Measurements from ENCODE around the gene P3H3.

The P3H3 gene

DNA sequence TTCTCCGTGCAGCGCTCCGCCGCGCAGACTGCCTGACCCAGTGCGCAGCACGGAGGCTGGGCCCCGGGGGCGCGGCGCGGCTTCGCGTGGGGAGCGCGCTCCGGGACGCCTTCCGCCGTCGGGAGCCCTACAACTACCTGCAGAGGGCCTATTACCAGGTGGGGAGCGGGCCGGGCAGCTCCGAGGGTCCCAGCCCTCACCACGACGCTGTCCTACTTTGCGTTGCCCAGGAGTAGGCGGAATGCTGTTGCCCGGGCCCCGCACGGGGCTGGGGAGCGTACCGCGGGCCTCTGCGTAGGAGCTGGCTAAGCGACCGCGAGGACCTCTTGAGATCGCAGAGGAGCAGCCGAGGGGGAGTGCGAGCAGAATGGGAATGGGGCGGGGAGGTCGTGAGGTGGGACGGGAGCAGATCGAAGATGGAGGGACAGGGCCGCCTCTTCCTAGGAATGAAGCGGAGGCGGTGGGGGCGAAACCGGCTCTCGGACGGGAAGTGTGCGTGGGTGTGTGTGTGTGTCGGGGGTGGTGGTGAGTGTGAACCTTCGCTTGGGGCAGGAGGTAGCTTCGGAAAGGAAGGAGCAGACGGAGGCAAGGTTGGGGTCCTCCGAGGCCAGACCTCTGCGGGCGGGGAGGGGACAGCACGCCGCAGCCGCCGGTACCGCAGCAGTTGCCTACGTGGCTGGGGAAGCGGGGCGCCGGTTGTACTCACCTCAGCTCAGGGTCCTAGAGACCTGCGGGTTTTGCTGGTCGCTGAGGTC is 751 bp downstream of the P3H3 start:
- no peak for DNase-seq

DNA sequence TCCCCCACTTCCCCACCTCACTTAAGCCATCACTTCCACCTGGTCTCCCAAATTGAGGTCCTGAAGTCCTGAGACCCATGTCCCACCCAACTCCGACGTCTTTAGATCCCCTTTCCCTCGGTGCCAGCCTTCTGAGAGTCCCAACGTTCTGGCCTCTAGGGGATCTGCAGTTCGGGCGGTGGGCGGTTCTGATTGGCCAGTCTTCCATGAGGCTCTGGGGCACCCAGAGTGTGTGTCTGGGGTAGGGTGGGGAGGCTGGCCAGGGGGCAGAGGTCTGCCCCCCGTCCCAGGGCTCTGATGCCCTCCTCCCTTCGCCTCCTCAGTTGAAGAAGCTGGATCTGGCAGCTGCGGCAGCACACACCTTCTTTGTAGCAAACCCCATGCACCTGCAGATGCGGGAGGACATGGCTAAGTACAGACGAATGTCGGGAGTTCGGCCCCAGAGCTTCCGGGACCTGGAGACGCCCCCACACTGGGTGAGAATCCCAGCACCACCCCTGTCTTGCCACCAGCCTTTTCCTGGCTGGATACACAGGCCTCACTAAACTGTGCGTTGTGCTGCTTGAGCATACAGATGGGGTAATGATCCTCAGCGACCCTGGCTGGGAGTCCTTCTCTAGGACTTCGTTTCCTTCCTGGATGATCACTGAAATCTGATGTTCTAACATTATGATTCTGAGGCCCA is 1.5 kb downstream of the P3H3 start:
- no peak for DNase-seq

- no peak for DNase-seq
Measured at GRCh38 chr12:6830286-6830890, 2.2 kb downstream of the P3H3 start.

DNA sequence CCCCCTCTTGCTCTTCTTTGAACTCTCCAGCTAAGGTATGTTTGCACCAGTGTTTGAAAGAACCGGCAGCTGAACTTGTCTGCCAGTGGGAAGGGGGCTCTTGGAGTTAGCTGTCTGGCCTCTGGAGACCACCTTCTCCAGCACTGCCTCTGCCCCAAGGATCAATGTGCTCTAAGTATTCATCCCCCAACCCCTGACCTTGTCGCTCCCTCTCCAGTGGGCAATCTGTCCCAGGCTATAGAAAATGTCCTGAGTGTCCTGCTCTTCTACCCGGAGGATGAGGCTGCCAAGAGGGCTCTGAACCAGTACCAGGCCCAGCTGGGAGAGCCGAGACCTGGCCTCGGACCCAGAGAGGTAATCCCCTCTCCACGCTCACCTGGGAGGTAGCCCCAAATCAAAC is 2.8 kb downstream of the P3H3 start:
- no peak for DNase-seq

DNA sequence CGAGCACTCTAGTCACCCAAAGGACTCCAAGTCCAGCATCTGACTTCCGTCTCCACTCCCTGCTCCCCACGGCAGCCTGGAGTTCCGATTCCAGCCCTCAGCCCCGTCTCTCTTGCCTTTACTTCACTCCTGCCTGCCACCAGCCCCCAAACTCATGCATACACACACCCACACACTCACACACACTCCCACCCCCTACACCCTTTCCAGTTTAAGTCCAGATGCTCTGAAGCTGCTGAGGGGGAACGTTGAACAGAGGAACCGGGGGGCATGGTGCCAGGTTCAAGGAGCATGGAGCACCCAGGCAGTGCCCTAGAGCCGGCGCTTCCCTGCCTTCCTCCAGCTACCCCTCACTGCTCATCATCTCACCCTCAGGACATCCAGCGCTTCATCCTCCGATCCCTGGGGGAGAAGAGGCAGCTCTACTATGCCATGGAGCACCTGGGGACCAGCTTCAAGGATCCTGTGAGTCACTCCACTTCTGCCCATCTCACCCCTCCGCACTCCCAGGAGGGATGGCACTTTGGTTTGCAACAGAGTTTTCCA is 3.3 kb downstream of the P3H3 start:
- DNase-seq: no peak

DNA sequence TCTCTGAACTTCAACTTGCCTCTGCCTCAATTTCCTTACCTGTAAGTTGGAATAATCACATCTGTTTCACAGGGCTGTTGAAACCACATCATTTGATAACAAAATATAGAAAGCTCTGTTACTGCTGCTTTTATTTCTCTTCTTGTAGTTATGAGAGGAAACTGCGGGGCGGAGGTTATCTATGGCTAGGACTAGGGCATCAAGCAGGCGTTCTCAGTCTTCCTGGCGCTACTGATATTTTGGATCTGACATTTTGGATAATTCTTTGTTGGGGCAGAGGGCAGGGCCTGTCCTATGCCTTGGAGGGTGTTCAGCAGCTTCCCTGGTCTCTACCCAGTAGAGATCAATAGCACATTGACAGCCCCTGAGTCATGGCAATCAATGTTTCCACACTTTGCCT is 3.9 kb downstream of the P3H3 start:
- no peak for DNase-seq

DNA sequence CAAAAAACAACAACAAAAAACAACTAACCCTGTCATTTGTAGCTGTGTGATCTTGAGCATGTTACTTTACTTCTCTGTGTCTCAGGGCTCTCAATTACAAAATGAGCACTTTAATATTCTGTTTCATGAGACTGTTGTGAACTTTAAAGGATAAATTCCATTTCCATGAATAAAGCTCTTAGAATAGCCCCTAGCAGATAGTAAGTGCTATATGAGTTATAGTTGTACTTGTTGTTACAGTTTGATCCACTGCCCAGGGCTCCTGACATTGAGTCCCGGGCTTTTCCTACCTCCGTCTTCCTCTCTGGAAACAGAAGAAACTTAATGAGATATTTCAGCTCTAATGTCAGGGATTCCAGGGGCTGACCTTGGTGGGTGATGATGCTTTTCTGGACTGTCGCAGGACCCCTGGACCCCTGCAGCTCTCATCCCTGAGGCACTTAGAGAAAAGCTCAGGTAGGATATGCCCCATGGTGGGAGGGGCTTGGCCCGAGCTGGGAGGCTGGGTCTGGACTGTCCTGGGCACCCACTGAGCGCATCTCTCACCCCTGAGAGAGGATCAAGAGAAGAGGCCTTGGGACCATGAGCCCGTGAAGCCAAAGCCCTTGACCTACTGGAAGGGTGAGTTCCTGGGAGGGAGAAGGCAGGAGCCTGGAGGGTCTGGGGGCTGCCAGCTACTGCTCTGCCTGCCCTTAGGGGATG is 5.1 kb downstream of the P3H3 start:
- DNase-seq: no peak

GRCh38 chr12:6834254-6834653 is 6.0 kb downstream of the P3H3 start:
- DNase-seq: no peak

GRCh38 chr12:6834873-6835272 is 6.7 kb downstream of the P3H3 start:
- DNase-seq: no peak

DNA sequence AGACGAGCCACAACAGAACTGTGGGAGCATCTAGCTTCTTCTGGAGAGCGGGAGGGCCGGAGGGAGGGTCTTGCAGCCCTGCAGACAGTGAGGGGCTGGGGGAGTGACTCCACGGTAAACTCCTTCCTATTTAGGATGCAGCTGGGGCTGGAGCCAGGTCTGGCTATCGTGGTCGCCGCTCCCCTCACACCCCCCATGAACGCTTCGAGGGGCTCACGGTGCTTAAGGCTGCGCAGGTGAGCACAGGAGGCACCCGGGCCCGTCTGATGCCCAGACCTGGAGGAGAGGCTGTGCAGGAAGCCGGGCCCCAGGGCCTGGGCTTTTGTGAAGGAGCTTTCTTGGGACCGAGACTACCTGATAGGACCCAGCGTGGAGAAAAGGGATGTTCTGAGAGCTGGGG is 8.6 kb downstream of the P3H3 start:
- no peak for DNase-seq

- no peak for DNase-seq
Measured at GRCh38 chr12:6837370-6838060, 9.3 kb downstream of the P3H3 start.

DNA sequence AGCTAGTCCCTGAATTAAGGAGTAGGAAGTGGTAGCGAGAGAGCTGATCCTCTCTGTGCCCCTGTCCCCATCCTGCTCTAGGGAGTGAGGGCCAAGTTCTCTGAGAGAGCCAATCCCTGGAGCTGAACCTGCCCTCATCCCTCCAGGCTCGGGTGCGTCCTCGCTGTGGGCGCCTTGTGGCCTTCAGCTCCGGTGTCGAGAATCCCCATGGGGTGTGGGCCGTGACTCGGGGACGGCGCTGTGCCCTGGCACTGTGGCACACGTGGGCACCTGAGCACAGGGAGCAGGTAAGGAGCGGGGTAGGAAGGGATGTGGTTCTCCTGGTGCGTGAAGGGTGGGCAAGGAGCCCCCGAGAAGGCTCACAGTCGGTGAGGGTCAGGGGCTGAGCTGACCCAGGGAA is 10.6 kb downstream of the P3H3 start:
- no peak for DNase-seq

GRCh38 chr12:6839482-6840201 is 11.4 kb downstream of the P3H3 start:
- DNase-seq: no peak

DNA sequence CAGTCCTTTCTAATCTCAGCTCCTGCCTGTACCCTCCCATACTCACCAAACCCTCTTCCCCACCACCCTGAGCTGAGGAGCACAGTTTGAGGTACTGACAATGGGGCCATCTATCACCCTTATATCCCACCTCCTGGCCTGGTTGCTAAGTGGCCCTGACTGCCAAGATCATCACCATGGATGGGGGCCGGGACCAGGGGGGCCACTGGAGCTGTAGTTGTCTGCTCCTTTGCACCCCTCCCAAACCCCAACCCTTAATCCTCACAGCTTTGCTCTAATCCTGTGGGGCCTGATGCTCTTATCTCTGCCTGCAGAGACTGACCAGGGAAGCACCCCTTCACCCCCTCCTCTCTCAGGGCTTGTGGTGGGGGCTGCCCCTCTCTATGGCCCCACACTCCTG is 12.1 kb downstream of the P3H3 start:
- DNase-seq: no peak

DNA sequence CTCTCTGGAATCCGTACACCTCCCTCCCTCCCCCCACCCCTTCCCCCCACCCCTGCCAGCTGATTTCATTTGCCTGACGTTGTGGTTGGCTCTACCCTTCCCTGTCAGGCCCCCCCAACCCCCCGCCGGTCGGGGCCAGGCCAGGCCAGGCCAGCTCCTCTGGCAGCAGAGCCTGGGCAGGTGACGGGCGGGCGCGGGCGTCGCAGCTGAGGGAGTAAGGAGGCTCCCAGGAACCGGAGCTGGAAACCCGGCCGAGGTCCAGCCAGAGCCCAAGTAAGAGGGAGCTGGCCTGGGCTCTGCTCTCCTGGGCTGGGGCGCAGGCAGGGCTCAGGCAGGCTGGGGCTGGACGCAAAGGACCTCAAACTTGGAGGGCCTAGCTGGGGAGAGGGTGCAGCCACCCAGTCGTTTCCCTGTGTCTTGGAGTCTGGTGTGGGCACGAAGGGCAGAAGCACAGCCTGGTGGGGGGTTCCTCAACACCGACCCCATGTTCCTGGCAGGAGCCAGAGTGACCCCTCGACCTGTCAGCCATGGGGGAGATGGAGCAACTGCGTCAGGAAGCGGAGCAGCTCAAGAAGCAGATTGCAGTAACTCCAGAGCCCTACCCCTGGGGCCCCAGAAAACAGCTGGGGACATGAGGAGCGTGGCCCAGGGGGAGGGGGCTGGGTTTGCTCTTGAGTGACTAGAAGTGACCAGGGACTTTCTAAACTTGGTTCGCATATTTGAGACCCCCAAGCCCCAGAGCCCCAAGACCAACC is 12.7 kb downstream of the P3H3 start, which contains the start of gene GNB3:
GNB3 (plus strand) TSS at position 165 of the 755 bp plus-strand sequence; CDS start at position 528, 363 bp downstream.
- no peak for DNase-seq

DNA sequence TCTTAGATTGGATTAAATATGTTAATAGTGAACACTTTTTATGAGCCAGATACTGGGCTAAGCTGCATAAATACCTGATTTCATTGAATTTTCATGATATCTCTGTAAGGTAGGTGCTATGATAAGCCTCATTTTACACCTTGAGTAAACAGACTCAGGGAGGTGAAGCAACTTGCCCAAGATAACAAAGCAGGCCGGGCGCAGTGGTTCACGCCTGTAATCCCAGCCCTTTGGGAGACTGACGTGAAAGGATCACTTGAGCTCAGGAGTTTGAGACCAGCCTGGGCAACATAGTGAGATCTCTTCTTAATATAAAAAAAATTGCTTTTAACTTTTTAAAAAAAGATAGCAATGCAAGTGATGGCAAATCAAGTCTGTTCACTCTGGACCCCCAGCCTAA is 13.9 kb downstream of the P3H3 start:
- no peak for DNase-seq

DNA sequence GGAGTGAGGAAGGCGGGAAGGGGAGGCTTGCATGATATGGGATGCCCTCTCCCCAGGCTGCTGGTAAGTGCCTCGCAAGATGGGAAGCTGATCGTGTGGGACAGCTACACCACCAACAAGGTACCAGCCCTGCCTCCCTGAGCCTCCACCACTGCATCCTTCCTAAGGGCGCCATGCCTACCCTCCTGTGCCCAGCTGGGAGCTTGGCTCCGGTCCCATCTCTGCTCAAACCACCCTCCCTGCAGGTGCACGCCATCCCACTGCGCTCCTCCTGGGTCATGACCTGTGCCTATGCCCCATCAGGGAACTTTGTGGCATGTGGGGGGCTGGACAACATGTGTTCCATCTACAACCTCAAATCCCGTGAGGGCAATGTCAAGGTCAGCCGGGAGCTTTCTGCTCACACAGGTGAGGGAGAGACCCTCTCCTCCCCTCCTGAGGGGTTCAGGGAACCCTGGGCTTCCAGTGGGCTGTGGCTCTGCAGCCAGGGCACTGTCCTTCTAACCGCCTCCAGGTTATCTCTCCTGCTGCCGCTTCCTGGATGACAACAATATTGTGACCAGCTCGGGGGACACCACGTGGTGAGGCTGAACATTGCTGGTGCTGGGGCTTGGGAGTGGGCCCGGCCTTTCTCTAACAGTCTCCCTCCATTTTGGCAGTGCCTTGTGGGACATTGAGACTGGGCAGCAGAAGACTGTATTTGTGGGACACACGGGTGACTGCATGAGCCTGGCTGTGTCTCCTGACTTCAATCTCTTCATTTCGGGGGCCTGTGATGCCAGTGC is 15.1 kb downstream of the P3H3 start:
- DNase-seq: no peak

DNA sequence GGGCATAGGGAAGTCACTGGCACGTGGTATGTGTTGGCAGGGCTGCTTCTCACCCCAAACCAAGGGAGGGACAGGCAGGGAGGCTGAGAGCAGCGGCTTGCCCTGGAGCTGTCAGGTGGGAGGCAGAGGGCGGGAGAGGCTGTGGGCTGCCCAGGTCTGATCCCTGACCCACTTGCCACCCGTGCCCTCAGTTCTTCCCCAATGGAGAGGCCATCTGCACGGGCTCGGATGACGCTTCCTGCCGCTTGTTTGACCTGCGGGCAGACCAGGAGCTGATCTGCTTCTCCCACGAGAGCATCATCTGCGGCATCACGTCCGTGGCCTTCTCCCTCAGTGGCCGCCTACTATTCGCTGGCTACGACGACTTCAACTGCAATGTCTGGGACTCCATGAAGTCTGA is 17.2 kb downstream of the P3H3 start:
- DNase-seq: no peak

- DNase-seq: no peak
Measured at GRCh38 chr12:6846316-6846869, 18.2 kb downstream of the P3H3 start.

GRCh38 chr12:6847676-6848075 is 19.5 kb downstream of the P3H3 start:
- no peak for DNase-seq

Data from effector CD8-positive, alpha-beta T cell (primary cell).